ENCODE results near the gene ADCY5. TPM values are rescaled to one million over a fixed set of nuclear protein-coding genes. Genes with fewer than 3 reads are reported as not detected.

Gene ADCY5
- total RNA-seq, 2 donors from 2014 or later, result 105 to 163 TPM

GRCh38 chr3:123347205-123347604 is 101.7 kb downstream of the ADCY5 start:
- no peak for DNase-seq (ENCODE audit: low spot score)
- no peak overlapping the region for H3K4me3 ChIP-seq
- peaks cover 6% of the 10 kb centered on the region for H3K36me3 ChIP-seq
- H3K27ac ChIP-seq, result peak overlapping the region; percentile 87
- H3K4me1 ChIP-seq, result peaks cover 0 to 92% of the 10 kb centered on the region in 2 donors
- TF ChIP-seq CTCF (IDR thresholded peaks at IDR 0.05), result no peak
- no peaks in the 10 kb centered on the region for H3K9me3 ChIP-seq
- no peaks in the 10 kb centered on the region for H3K27me3 ChIP-seq

- Histone ChIP-seq H3K36me3 (peaks cover 6% of the 10 kb centered on the region), H3K4me1 (peaks cover 0 to 90% of the 10 kb centered on the region in 2 donors), H3K27ac (peak overlapping the region; percentile 87), H3K4me3 (no peak overlapping the region), H3K27me3 (no peaks in the 10 kb centered on the region), H3K9me3 (no peaks in the 10 kb centered on the region)
- DNase-seq (ENCODE audit: low spot score), result no peak
- no peak for TF ChIP-seq CTCF (IDR thresholded peaks at IDR 0.05)
These were observed 102.9 kb downstream of the ADCY5 start for GRCh38 chr3:123346021-123346420.

GRCh38 chr3:123344907-123345594 is 103.8 kb downstream of the ADCY5 start:
- Histone ChIP-seq H3K27ac (peak overlapping the region; percentile 87), H3K4me3 (no peak overlapping the region), H3K27me3 (no peaks in the 10 kb centered on the region), H3K36me3 (peaks cover 6% of the 10 kb centered on the region), H3K9me3 (no peaks in the 10 kb centered on the region), H3K4me1 (peaks cover 0 to 88% of the 10 kb centered on the region in 2 donors)
- TF ChIP-seq CTCF (IDR thresholded peaks at IDR 0.05), result no peak
- no peak for DNase-seq (ENCODE audit: low spot score)

- peaks cover 6% of the 10 kb centered on the region for H3K36me3 ChIP-seq
- no peaks in the 10 kb centered on the region for H3K9me3 ChIP-seq
- no peak for DNase-seq (ENCODE audit: low spot score)
- H3K27me3 ChIP-seq, result no peaks in the 10 kb centered on the region
- TF ChIP-seq CTCF (IDR thresholded peaks at IDR 0.05), result no peak
- H3K4me1 ChIP-seq, result peaks cover 0 to 88% of the 10 kb centered on the region in 2 donors
- no peak overlapping the region for H3K4me3 ChIP-seq
- H3K27ac ChIP-seq, result peak overlapping the region; percentile 87
These were observed 104.5 kb downstream of the ADCY5 start for GRCh38 chr3:123344175-123344906.

- H3K4me1 ChIP-seq, result peaks cover 0 to 91% of the 10 kb centered on the region in 2 donors
- no peak for DNase-seq (ENCODE audit: low spot score)
- H3K36me3 ChIP-seq, result peaks cover 6% of the 10 kb centered on the region
- H3K27me3 ChIP-seq, result no peaks in the 10 kb centered on the region
- H3K27ac ChIP-seq, result peak overlapping the region; percentile 87
- H3K9me3 ChIP-seq, result no peaks in the 10 kb centered on the region
- TF ChIP-seq CTCF (IDR thresholded peaks at IDR 0.05), result no peak
- H3K4me3 ChIP-seq, result no peak overlapping the region
These were observed 105.4 kb downstream of the ADCY5 start for GRCh38 chr3:123343296-123344174.

Measured in right atrium auricular region (tissue), 2 donors.